HG02870 (cell line): ENCODE results near the gene GPR157.
"Not testable (repeated sequence)": the region's sequence is repeated elsewhere in the genome, so short reads cannot be mapped to it uniquely, and the experiment has no call there.

Source experiments
- ATAC-seq: cut with Tn5 transposase; IDR thresholded peaks from one replicate; pipeline ENCODE4 v1.9.1; 2021; ENCODE audit warnings: mild to moderate bottlenecking, moderate library complexity; ENCODE audit not compliant: unreplicated experiment

The GPR157 gene

DNA sequence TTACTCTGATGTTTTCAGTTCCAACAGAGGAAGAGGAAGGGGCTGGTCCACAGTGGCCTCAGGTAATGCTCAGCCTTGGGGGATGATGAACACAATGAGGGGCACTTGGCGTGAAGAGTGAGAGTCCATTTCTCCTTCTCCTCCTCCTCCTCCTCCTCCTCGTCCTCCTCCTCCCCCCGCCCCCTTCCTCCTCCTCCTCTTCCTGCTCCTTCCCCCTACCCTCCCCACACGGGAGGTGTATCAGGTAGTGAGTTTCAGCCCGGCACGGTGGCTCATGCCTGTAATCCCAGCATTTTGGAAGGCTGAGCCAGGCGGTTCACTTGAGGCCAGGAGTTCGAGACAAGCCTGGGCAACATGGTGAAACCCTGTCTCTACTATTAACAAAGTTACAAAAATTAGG is 17.3 kb upstream of the GPR157 start:
- no peak for ATAC-seq

DNA sequence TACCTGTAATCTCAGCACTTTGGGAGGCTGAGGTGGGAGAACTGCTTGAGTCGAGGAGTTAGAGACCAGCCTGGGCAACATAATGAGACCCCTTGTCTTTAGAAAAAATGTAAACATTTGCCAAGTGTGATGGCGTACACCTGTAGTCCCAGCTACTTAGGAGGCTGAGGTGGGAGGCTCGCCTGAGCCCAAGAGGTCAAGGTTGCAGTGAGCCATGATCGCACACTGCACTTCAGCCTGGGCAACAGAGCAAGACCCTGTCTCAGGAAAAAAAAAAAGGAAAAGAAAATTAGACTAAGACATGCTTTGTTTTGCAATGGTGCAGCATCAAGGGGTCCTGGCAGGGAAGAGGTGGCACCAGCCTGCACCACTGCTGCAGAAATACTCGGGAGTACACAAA is 16.8 kb upstream of the GPR157 start:
- no peak for ATAC-seq

DNA sequence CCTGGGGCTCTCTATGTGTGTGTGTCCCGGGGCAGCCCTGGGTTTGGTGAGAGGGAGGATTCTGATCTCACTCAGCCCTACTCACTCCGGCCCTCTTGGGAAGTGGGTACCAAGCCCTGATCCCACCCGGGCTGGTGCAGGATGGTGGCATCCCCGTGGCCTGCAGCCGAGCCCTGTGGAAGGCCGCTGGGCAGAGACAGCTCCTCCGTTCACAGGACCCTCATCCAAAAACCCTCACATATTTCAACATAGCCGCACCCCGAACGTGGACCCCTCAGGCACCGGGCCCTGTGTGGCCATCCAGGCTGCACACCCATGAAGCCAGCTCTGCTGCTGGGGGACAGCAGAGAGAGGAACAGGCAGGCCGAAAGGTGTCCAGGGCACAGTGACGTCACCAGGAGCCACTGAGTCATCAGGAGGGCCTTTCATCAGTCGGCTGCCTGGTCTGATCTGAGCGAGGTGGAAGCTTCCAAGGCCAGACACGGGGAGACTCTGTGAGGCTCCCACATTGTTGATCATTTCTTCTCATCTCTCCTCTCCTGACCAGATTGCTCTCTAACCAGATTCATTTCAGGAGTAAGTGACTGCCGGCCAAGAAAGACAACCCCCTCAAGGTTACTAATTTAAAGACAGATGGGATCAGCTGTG is 16.2 kb upstream of the GPR157 start:
- peak; percentile 58 for ATAC-seq

DNA sequence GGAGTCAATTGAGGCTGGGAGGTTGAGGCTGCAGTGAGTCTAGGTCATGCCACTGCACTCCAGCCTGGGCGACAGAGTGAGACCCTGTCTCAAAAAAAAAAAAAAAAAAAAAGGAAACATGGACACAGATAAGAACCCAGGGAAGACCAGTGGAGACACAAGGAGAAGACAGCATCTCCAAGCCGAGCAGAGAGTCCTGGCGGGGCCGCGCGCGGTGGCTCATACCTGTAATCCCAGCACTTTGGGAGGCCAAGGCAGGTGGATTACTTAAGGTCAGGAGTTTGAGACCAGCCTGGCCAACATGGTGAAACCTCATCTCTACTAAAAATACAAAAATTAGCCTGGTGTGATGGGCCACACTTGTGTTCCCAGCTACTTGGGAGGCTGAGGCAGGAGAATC is 15.6 kb upstream of the GPR157 start:
- ATAC-seq: not testable (repeated sequence)

DNA sequence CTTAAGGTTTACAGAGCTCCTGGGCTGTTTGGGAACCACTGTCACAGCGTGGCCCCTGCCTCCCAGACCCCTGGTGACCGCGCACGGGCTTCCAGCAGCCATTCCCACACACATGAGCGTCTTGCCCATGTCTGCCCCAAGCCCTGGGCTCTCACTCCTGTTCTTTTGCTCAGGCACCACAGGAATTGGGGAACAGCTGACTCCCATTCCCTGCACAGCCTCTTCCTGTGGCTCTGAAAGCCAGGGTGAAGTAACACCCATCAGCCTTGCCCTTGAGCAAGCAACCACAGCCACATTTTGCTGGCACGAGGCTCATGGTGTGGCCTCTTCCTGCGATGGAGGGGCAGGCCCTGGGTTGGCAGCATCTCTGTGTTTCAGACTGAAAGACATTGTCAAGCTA is 14.3 kb upstream of the GPR157 start:
- no peak for ATAC-seq

DNA sequence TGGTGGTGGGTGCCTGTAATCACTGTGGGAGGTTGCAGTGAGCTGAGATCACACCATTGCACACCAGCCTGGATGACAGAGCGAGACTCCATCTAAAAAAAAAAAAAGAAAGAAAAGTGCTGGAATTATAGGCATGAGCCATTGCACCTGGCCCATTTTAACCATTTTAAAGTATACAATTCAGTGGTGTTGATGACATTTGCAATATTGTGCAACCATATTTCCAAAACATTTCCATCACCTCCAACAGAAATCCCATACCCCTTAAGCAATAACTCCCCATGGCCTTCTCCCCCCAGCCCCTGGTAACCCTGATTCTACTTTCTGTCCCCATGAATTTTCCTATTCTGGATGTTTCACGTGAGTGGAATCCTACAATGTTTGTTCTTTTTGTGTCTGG is 11.0 kb upstream of the GPR157 start:
- no peak for ATAC-seq

DNA sequence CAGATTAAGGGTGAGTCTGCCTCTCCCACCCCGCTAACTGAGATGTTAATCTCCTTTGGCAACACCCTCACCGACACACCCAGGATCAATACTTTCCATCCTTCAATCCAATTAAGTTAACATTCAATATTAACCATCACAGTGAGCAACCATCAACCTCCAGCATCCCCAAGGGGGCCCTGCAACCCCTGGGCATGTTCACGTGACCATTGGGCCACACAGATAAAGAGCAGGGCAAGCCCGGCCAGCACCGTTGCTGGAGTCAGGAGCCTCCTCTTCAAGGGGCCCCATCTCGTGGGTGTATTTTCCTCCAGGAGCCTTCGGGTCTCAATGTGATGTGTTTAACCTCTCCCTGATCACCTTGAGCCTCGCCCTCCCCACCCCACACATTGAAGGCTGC is 8.0 kb upstream of the GPR157 start:
- ATAC-seq: no peak

DNA sequence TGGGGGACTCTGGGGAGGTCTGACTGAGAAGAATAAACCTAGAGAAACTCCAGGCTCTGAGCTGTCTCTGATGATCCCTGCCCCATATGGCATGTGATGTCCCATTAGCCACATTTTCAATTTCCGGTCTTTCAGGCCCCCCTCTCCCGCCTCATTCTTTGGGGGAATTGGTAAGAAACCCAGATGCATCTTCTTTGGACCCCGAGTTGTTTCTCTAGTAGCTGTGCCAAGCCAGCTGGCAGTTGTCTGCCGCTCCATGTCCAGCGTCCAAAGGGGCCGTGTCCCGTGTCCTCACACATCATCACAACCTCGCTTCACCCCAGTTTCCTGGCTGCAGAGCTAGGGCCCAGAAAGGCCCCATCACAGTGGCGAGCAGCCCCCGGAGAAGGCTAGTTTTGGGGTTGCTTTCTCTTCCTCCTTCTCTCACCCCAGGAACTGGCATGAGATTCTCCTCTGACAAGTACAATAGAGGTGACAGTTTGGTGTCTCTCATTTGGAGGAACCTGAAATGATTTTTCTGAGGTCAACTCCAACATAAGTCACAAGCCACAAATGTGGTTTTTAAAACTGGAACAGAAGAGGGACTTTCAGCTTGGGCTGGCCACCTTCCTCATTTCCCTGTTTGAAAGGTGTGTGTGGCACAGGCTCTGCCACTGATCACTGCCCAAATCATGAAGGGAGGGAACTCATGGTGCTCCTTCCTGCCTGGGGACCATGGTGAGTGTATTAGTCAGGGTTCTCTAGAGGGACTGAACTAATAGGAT is 6.4 kb upstream of the GPR157 start:
- no peak for ATAC-seq

DNA sequence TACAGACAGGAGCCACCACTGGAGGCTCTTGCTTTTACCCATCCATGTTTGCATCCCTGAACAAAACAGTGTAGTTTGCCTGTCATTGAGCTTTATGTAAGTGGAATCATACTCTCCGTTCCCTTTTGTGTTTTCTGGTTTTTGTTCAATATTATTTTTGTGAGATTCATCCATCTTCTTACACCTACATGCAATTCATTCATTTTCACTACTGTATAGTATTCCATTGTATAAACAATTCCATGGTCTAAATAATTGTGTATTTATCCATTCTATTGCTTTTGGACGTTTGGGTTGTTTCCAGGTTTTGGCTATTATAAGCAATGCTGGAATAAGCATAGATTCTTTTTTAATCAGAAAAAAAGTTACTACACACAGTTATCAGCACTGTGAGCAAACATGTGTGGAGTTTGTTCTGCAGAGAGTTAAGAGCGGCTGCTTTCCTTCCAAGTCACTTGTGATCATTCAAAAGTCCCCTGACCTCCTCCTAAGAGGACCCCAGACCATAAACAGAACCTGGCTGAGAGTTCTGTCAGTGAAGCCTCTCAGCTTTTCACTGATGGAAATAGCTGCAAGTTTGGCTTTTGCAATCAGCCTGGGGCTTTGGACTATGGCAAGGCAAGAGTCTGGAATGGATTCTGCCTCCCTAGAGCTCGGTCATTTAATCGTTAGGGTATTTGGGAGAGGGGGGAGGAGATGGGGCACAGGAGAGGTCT is 5.1 kb upstream of the GPR157 start:
- no peak for ATAC-seq

DNA sequence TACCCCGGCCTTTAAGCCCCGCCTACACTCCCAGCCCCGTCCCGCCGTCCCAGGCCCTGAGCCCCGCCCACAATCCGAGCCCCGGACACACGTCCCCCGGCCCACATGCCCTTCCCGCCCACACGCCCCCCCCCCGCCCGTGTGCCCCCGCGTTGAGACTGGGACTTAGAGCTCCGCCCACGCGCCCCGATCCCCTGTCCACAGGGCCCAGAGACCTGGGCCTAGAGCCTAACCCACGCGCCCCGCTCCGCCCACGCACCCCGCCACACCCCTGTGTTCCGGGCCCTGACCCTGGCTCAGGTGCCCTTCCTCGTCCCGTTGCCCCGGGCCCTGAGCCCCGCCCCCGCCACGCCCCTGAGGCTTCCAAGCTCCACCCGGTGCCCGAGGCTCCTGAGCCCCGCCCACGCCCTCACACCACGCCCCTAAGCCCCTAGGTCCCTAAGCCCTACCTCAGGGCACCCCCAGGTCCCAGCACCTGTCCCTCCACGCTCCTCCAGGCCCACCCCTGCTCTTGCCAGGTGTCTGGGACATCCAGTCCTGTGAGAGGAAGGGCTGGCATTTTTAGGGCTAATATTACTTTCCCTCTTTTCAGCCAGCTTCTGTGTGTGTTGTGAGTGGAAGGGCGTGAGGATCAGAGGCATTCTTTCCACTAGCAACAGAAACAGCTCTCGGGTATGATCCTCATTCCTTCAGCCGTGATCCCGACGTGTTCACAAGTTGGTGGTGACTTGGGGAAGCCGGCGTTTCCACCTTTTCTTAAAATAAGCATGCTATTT is 552 bp upstream of the GPR157 start:
- ATAC-seq: peak; percentile 44

DNA sequence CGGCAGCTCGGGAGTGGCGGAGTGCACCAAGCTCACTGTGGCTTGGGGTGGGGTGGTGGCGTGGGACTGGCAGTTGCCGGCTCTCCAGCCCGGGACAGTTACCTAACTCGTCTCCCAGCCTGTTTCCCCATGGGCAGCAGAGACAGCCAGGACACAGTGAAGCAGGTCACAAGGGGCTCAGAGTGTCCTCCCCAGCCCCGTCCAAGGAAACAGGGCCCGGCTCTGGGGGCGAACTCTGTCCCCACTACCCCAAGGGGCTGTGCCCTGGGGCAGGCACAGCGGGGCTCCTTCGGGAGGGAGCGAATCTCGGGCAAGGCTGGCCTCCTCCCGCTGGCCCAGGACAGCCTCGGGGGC is 759 bp downstream of the GPR157 start:
- ATAC-seq: no peak

DNA sequence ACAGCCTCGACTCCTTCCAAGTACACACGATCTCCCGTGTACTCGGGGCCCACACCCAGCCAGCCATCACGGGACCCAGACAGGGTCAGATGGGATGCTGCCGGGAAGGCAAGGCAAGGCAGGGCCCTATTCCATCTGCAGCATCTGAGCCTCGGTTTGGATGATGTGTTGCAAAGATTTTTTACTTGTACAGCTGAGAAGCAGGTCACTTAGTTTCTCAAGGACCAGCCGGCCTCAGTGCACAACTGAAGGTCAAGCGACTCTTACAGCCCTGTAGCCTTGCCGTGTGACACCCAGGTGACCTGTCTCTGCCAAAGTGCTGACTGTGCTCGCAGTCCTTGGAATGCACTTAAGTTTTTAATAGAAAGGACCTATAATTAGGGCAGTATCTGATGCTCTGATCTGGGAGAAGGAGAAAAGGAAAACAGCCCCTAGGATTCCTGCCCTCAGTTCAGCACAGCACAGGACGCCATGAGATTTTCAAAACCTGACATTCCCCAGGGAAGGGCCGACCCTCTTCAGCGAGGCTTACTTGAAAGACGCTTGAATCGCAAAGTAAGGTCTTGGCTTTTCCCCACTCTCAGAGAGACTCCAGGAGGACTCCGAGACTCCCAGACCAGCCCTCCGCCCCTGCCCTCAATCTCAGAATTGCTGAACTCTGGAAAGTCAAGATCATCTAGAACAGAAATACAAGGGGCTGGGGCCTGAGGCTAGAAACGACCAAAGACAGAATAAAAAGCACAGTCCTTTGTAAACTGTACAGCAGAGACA is 1.3 kb downstream of the GPR157 start:
- ATAC-seq: no peak

DNA sequence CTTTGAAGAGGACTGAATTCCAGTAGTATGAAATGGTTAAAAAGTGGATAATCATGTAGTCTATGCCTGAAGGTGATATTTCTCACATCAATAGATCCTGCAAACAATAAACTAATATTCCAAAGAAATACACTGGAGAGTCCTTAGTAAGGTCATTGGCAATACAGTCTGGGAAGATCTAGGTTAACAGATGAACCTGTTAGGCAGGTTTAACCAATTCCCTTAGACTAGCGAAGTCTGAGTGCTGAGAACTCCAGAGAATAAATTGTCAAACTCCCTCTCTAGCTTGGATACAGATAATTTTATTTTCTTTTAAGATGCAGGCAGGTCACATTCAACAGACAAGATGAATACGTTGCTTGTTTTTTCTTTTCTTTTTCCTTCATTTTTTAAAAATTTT is 2.4 kb downstream of the GPR157 start:
- no peak for ATAC-seq

DNA sequence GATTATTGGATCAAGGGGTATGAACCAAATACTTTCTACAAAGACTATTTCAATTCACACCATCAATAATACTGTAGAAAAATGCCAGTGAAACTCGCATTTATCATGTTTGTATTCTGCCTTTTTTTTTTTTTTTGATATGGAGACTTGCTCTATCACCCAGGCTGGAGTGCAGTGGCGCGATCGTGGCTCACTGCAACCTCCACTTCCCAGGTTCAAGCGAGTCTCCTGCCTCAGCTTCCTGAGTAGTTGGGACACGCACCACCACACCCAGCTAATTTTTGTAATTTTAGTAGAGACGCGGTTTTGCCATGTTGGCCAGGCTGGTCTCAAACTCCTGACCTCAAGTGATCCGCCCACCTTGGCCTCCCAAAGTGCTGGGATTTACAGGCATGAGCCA is 3.1 kb downstream of the GPR157 start:
- not testable (repeated sequence) for ATAC-seq

DNA sequence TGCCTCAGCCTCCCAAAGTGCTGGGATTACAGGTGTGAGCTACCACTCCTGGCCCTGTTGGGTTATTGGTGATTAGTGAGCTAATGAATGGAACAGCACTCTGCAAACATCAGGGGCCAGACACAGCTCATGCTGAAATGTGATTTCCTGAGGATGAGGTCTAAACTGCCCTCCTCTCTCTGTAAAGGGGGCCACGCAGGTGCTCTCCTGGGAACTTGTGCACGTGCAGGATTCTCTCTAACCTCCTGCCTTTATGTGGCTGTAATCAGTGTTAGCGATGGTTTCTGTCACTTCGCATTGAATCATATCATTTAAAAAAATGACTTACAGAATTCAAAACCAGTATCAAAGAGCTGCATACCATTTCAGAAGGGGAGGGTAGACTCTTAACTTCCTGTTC is 3.6 kb downstream of the GPR157 start:
- ATAC-seq: no peak

DNA sequence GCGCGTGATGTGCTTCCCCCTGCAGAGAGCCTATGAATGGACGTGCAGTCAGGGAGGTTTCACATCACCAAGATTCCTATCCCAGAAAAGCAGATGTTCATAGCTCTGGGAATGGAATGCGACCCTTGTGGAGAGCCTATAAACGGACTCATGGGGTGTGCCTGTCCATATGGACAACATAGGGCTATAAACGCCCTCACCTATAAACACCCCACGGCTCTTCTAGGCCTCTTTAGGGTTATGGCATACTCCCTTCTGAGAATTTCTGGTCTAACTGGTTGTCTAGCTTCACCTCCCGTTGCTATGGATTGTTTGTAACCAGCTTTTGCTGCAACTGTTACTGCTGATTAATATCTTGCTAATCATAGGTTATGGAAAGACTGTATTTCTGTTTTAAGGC is 4.5 kb downstream of the GPR157 start:
- ATAC-seq: not testable (repeated sequence)

DNA sequence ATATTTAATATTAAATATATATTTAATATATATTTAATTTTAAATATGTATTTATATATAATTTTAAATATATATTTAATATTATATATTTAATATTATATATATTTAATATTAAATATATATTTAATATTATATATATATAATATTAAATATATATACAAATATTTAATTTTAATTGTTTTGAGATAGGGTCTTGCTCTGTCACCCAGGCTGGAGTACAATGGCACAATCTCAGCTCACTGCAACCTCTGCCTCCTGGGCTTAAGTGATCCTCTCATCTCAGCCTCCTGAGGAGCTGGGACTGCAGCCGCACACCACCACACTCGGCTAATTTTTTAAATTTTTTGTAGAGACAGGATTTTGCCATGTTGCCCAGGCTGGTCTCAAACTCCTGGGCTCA is 5.2 kb downstream of the GPR157 start:
- ATAC-seq: not testable (repeated sequence)

DNA sequence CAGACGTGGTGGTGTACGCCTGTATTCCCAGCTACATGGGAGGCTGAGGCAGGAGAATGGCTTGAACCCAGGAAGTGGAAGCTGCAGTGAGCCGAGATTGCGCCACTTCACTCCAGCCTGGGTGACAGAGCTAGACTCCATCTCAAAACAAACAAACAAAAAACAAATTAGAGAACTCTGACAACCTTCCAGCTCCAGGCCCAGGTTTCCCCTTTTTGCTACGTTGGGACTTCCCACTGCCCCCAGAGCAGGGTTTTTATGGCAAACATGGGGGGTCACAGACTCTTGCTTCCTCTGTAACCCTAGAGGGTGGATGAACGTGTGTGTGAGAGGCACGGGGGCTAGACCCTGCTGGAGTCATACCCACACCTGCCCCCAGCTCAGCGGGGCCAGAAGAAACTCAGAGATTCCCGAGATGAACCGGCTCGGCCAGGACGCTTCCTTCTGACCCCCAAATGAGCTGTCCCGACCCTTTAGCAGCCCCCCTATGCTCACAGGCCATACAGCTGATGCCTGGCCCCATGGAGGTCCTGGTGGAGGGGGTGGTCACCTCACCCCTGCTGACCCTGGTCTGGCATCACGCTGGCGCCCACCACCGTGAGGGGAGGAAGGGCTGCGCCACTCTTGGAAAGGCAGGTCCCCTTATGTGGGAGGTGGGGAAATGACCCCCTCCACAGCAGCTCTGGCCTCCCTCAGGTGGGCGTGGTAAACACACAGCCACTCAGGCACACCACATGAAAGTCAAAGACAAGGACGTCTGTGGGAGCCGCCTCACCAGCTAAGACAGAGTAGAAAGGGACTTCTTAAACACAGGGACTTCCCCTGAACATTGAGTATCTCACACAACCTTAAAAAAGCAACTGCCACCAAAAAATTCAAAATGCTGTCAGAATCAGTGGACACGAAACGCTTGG is 7.1 kb downstream of the GPR157 start:
- ATAC-seq: peak; percentile 61

DNA sequence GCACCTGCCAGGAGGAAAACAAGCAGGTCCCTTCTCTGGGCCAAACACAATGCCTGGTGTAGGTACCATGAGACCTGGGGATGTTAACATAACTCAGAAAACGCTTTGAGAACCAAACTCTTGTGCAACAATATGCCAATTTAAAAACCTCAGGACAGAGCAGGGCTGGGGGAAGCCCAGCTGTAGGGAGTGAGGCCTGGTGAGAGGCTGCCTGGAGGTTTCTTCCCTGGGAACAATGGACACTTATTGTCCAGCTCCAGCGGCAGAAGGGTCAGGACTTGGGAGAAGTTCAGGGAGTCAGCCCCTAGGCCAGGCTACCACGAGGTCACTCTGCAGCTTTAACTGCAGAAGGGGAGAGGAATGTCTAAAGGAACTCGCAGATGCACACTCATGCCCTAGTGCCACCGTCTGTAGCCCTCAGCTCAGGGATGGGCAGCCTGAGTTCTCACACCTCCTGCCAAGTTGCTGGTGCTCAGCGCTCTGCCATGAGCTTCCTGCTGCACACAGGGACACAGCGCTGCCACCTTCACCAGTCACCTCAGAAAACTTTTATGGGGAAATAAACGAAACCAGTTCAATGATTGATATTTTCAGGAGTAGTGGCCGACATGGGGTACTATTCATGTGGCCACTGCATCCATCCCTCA is 8.5 kb downstream of the GPR157 start:
- ATAC-seq: no peak
